Caco-2 (cell line): ENCODE results near the gene WHAMM. TPM values are rescaled to one million over a fixed set of nuclear protein-coding genes. Genes with fewer than 3 reads are reported as not detected.

Source experiments
- BruUV-seq: library from RNA; stranded (reverse); fragments of 400-500 nt; replicated peaks from 2 replicates; lab custom pipeline; 2021; lab: Mats Ljungman, UMichigan
- CTCF ChIA-PET: fragments of 300-600 bp; sonication (Branson Sonifier 250); formaldehyde crosslinking; loops from one replicate; lab custom pipeline; 2022; ENCODE audit warnings: antibody characterized with exemption; lab: Charles Lee
- POLR2A ChIA-PET: fragments of 300-600 bp; sonication (Branson Sonifier 250); formaldehyde crosslinking; loops from one replicate; lab custom pipeline; 2022; ENCODE audit warnings: antibody characterized with exemption; lab: Charles Lee
- DNase-seq, 2 experiments: peaks; one replicate each; pipeline versions ENCODE4 v3.0.0 to v3.0.0-alpha.2; 2020 to 2022
- H3K27me3 ChIP-seq: replicated peaks from 2 replicates; pipeline ENCODE4 v1.6.0; 2011; ENCODE audit warnings: low read length; ENCODE audit not compliant: control insufficient read depth, insufficient read depth
- H3K36me3 ChIP-seq: 2 replicates; pipeline ENCODE4 v1.5.1; 2011; ENCODE audit warnings: low read length; ENCODE audit not compliant: control insufficient read depth, insufficient read depth
- H3K4me1 ChIP-seq: fragments of 250-450 bp; sonication (Bioruptor Pico); 2 replicates; pipeline ENCODE4 v1.5.1; 2020; ENCODE audit warnings: mild to moderate bottlenecking
- H3K4me3 ChIP-seq: 2 replicates; pipeline ENCODE4 v1.5.1; 2011; ENCODE audit warnings: low read depth, mild to moderate bottlenecking, control low read depth, low read length
- H3K9me3 ChIP-seq: fragments of 250-450 bp; sonication (Bioruptor Pico); 2 replicates; pipeline ENCODE4 v1.5.1; 2020; ENCODE audit warnings: mild to moderate bottlenecking, moderate library complexity
- H3K27ac Mint-ChIP-seq: one replicate; pipeline ENCODE4 v1.8.0; 2022; ENCODE audit warnings: mixed read lengths; ENCODE audit not compliant: unreplicated experiment
- H3K27me3 Mint-ChIP-seq: one replicate; pipeline ENCODE4 v1.8.0; 2022; ENCODE audit warnings: mixed read lengths; ENCODE audit not compliant: insufficient read depth, unreplicated experiment
- H3K36me3 Mint-ChIP-seq: one replicate; pipeline ENCODE4 v1.8.0; 2022; ENCODE audit warnings: mild to moderate bottlenecking, mixed read lengths; ENCODE audit not compliant: insufficient read depth, unreplicated experiment
- H3K4me1 Mint-ChIP-seq: one replicate; pipeline ENCODE4 v1.8.0; 2022; ENCODE audit warnings: low read depth, mixed read lengths; ENCODE audit not compliant: unreplicated experiment
- H3K4me3 Mint-ChIP-seq: one replicate; pipeline ENCODE4 v1.8.0; 2022; ENCODE audit warnings: mild to moderate bottlenecking, moderate library complexity, mixed read lengths; ENCODE audit not compliant: unreplicated experiment
- H3K9me3 Mint-ChIP-seq: one replicate; pipeline ENCODE4 v1.8.0; 2022; ENCODE audit warnings: mixed read lengths; ENCODE audit not compliant: unreplicated experiment
- CTCF ChIP-seq, 2 experiments: fragments of 200-600 bp in 1 of 2; IDR thresholded peaks; 1 replicate in 1 of 2; 2 replicates in 1 of 2; pipeline versions ENCODE4 v1.5.1 to v1.8.0; 2011 to 2022; ENCODE audit warnings: antibody characterized with exemption in 1 of 2, control low read depth in 1 of 2, inconsistent platforms in 1 of 2, low read depth in 1 of 2, low read length in 1 of 2, mild to moderate bottlenecking in 1 of 2, moderate library complexity in 1 of 2; ENCODE audit not compliant: insufficient read depth in 1 of 2, severe bottlenecking in 1 of 2, unreplicated experiment in 1 of 2
- intact Hi-C: fragments of 100-400 bp; cut with micrococcal nuclease; formaldehyde crosslinking; loops from one replicate; pipeline ENCODE4 v1.10.0; 2022; ENCODE audit not compliant: unreplicated experiment
- total RNA-seq: library from RNA; stranded (reverse); gene quantifications from 2 replicates; pipeline ENCODE4 v1.2.3, GENCODE V29; 2022

Gene WHAMM
- total RNA-seq, 1 experiment from 2014 or later: 7.8 TPM

GRCh38 chr15:82810061-82810889 is 847 bp downstream of the WHAMM start:
- no peak for TF ChIP-seq CTCF (IDR thresholded peaks at IDR 0.05; ENCODE audit: insufficient read depth in 1 of 2, low read depth in 1 of 2, low read length in 1 of 2, severe bottlenecking in 1 of 2, unreplicated experiment in 1 of 2)
- POLR2A ChIA-PET: interaction anchor here (2.8 kb wide), 1 partner anchor 60 kb away, joined by 16 read pairs; no protein-coding TSS in a partner anchor
- Mint-ChIP-seq H3K27ac (peak overlapping the region; percentile 81), H3K4me1 (peaks cover 9% of the 10 kb centered on the region), H3K36me3 (peaks cover 23% of the 10 kb centered on the region), H3K4me3 (peak overlapping the region; percentile 87), H3K9me3 (no peaks in the 10 kb centered on the region), H3K27me3 (no peaks in the 10 kb centered on the region)
- CTCF ChIA-PET: interaction anchor here (1.0 to 1.3 kb wide), 2 partner anchors 59 to 60 kb away, joined by 3 to 4 read pairs; no protein-coding TSS in a partner anchor
- no TSS peak for BruUV-seq
- DNase-seq: peak; percentile 50 to 59
- Histone ChIP-seq H3K4me3 (peak overlapping the region; percentile 87), H3K27me3 (no peaks in the 10 kb centered on the region), H3K9me3 (no peaks in the 10 kb centered on the region), H3K4me1 (no peaks in the 10 kb centered on the region), H3K36me3 (no peaks in the 10 kb centered on the region)
- intact Hi-C loops: no loop called here

DNA sequence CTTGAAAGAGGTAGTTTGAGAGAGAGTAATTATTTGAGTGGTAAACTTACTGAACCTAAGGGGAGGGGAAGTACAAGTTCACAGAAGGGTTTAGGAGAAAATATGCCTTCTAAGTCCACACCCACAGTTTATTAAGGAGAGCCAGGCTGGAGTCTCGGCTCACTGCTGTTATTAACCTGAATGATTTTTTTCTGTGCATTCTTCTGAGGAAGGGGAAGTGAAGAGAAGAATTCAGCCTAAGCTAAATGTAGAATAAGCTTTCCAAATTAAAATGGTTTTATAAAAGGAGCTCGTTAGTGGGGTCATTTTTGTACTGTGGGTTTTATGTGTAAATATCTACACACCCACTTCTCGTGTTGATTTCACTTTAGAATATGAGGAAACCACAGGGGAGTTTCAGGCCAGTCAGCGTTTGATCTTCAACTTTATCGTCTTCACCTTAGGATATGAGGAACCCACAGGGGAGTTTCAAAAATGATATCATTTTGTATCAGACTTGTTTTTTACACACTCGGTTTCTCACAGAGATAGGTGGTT is 1.5 kb downstream of the WHAMM start:
- Histone ChIP-seq H3K36me3 (no peaks in the 10 kb centered on the region), H3K4me3 (peak overlapping the region; percentile 87), H3K4me1 (no peaks in the 10 kb centered on the region), H3K9me3 (no peaks in the 10 kb centered on the region), H3K27me3 (no peaks in the 10 kb centered on the region)
- H3K9me3 Mint-ChIP-seq: no peaks in the 10 kb centered on the region
- peaks cover 9% of the 10 kb centered on the region for H3K4me1 Mint-ChIP-seq
- peak in 1 of 2 experiments; percentile 1 for DNase-seq
- no peak for TF ChIP-seq CTCF (IDR thresholded peaks at IDR 0.05; ENCODE audit: insufficient read depth in 1 of 2, low read depth in 1 of 2, low read length in 1 of 2, severe bottlenecking in 1 of 2, unreplicated experiment in 1 of 2)
- CTCF ChIA-PET: interaction anchor here (1.3 kb wide), 1 partner anchor 60 kb away, joined by 4 read pairs; no protein-coding TSS in a partner anchor
- POLR2A ChIA-PET: no interaction called here
- BruUV-seq: TSS peak; percentile 59
- H3K27ac Mint-ChIP-seq: peak overlapping the region; percentile 81
- intact Hi-C loops: no loop called here
- no peaks in the 10 kb centered on the region for H3K27me3 Mint-ChIP-seq
- peak overlapping the region; percentile 87 for H3K4me3 Mint-ChIP-seq
- H3K36me3 Mint-ChIP-seq: peaks cover 28% of the 10 kb centered on the region

- no peak for DNase-seq
- H3K4me3 ChIP-seq: no peak overlapping the region
- H3K36me3 ChIP-seq: no peaks in the 10 kb centered on the region
- Mint-ChIP-seq H3K27ac (no peak overlapping the region), H3K4me1 (peaks cover 15% of the 10 kb centered on the region), H3K9me3 (no peaks in the 10 kb centered on the region), H3K36me3 (peaks cover 39% of the 10 kb centered on the region), H3K27me3 (no peaks in the 10 kb centered on the region), H3K4me3 (no peak overlapping the region)
- H3K27me3 ChIP-seq: no peaks in the 10 kb centered on the region
- no peak for TF ChIP-seq CTCF (IDR thresholded peaks at IDR 0.05; ENCODE audit: insufficient read depth in 1 of 2, low read depth in 1 of 2, low read length in 1 of 2, severe bottlenecking in 1 of 2, unreplicated experiment in 1 of 2)
- intact Hi-C loops: no loop called here
- H3K4me1 ChIP-seq: no peaks in the 10 kb centered on the region
- POLR2A ChIA-PET: interaction anchor here (0.6 kb wide), 1 partner anchor 229 kb away, joined by 3 read pairs; no protein-coding TSS in a partner anchor
- H3K9me3 ChIP-seq: no peaks in the 10 kb centered on the region
- CTCF ChIA-PET: no interaction called here
- BruUV-seq: no TSS peak
These were observed 3.6 kb downstream of the WHAMM start for GRCh38 chr15:82812994-82813393.
